ENCODE results near the gene SLK. TPM values are rescaled to one million over a fixed set of nuclear protein-coding genes. Genes with fewer than 3 reads are reported as not detected.

Gene SLK
- total and polyA plus RNA-seq, 2 experiments from 2014 or later: 6.6 to 37.1 TPM

DNA sequence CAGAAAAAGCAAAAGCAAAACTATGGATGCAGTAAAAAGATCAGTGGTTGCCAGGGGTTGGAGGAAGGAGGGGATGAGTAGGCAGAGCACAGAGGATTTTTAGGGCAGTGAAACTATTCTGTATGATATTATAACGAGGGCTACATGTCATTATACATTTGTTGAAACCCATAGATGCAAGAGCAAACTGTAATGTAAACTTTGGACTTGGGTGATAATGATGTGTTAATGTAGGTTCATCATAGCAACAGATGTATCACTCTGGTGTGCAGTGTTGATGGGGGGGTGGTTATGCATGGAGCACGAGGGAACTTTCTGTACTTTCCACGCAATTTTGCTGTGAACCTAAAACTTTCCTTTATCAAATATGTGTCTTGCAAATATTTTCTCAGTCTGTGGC, 23.2 kb downstream of the SLK start:
- peaks cover 18% of the 10 kb centered on the region for H3K4me1 ChIP-seq (ENCODE audit: insufficient read depth)
- no peak for DNase-seq

DNA sequence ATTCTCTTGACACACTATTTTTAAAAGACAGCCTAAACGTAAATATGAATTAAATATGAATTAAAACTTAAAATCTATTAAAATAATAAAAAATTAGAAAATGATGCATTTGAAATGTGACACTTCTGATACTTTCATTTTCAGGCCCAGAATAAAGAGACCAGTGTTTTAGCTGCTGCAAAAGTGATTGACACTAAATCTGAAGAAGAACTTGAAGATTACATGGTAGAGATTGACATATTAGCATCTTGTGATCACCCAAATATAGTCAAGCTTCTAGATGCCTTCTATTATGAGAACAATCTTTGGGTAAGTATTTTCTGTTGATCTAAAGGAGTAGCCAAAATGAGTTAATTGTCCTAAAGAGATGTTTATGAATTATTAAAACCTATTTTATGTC, 23.6 kb downstream of the SLK start:
- no peak for TF ChIP-seq EZH2phosphoT487 (IDR thresholded peaks at IDR 0.05; ENCODE audit: insufficient read depth, low read depth)
- no peak for TF ChIP-seq EZH2 (IDR thresholded peaks at IDR 0.05; ENCODE audit: insufficient read depth, poor library complexity, severe bottlenecking)
- Histone ChIP-seq H3K36me3 (ENCODE audit: low read depth) (peaks cover 16% of the 10 kb centered on the region; the same call in 1 of the 2 replicates), H3K27me3 (replicated peaks; ENCODE audit: insufficient read depth) (no peaks in the 10 kb centered on the region), H3K9me2 (ENCODE audit: insufficient read depth) (no peaks in the 10 kb centered on the region), H3K27ac (no peak overlapping the region), H3K9me3 (ENCODE audit: low read depth) (no peaks in the 10 kb centered on the region), H3K79me2 (ENCODE audit: insufficient read depth) (peaks cover 76% of the 10 kb centered on the region), H3K9ac (no peak overlapping the region), H2AFZ (no peak overlapping the region), H3F3A (ENCODE audit: insufficient read depth) (no peaks in the 10 kb centered on the region), H3K4me2 (ENCODE audit: unreplicated experiment) (no peak overlapping the region), H3K4me3 (no peak overlapping the region), H3K4me1 (ENCODE audit: insufficient read depth) (peaks cover 16% of the 10 kb centered on the region), H4K20me1 (ENCODE audit: insufficient read depth) (no peaks in the 10 kb centered on the region)
- no peak for DNase-seq
- 71 to 82% methylated on average over 1 of the region's 1 CpG for WGBS, 2 experiments (ENCODE audit: low coverage in 1 of 2, low lambda C conversion rate in 2 of 2, missing lambda C conversion rate in 2 of 2)
- in situ Hi-C loops (cut with MboI): no loop called here

More for the DNA sequence above, 23.2 kb downstream of the SLK start:
- no peaks in the 10 kb centered on the region for H3K27me3 ChIP-seq (replicated peaks; ENCODE audit: insufficient read depth)
- no peaks in the 10 kb centered on the region for H3K9me2 ChIP-seq (ENCODE audit: insufficient read depth)
- 97 to 98% methylated on average over 3 of the region's 3 CpGs for WGBS, 2 experiments (ENCODE audit: low coverage in 1 of 2, low lambda C conversion rate in 2 of 2, missing lambda C conversion rate in 2 of 2)
- H3K79me2 ChIP-seq (ENCODE audit: insufficient read depth): peaks cover 79% of the 10 kb centered on the region
- peaks cover 16% of the 10 kb centered on the region; the same call in 1 of the 2 replicates for H3K36me3 ChIP-seq (ENCODE audit: low read depth)
- no peak overlapping the region for H3K9ac ChIP-seq
- no peaks in the 10 kb centered on the region for H3K9me3 ChIP-seq (ENCODE audit: low read depth)
- in situ Hi-C loops (cut with MboI): no loop called here
- H2AFZ ChIP-seq: no peak overlapping the region
- no peak overlapping the region for H3K27ac ChIP-seq
- no peak overlapping the region for H3K4me3 ChIP-seq
- no peaks in the 10 kb centered on the region for H3F3A ChIP-seq (ENCODE audit: insufficient read depth)
- H3K4me2 ChIP-seq (ENCODE audit: unreplicated experiment): no peak overlapping the region
- no peaks in the 10 kb centered on the region for H4K20me1 ChIP-seq (ENCODE audit: insufficient read depth)
- no peak for TF ChIP-seq EZH2 (IDR thresholded peaks at IDR 0.05; ENCODE audit: insufficient read depth, poor library complexity, severe bottlenecking)
- TF ChIP-seq EZH2phosphoT487 (IDR thresholded peaks at IDR 0.05; ENCODE audit: insufficient read depth, low read depth): no peak

DNA sequence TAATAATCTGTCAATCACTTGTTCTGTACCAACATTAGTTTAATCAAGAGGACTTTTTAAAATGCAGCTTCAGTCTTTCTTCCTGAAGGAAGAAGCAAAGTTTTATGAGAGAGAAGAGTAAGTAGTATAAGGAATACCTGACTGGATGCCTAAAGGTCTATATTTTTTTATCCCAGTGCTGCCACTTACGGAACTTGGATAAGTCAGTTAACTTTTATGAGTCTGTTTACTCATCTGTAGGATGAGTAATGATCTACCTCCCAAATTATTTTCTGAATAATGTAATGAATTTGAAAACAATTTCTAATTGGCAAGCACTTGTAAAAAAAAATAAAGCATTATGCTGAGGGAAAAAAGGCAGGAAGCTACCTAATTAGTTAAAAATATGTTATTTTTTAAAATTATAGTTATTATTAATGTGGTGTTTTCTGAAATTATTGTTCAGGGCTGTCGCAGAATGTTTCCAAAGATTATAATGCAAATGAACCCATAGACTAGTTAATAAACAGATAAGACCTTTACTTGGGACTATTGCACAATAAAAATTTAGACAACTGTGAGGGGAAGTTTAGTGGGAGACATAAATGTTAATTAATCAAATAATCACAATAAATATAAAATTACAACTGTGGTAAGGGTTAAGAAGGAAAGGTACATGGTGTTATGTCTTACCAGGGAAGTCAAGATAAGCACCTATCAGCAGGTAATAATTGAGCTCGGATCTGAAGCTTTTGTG, 24.6 kb downstream of the SLK start:
- H3K79me2 ChIP-seq (ENCODE audit: insufficient read depth): peaks cover 75% of the 10 kb centered on the region
- no peaks in the 10 kb centered on the region for H4K20me1 ChIP-seq (ENCODE audit: insufficient read depth)
- no peaks in the 10 kb centered on the region for H3F3A ChIP-seq (ENCODE audit: insufficient read depth)
- H2AFZ ChIP-seq: no peak overlapping the region
- WGBS, 2 experiments (ENCODE audit: low coverage in 1 of 2, low lambda C conversion rate in 2 of 2, missing lambda C conversion rate in 2 of 2): 84 to 90% methylated on average over 3 of the region's 3 CpGs
- H3K4me2 ChIP-seq (ENCODE audit: unreplicated experiment): no peak overlapping the region
- H3K4me1 ChIP-seq (ENCODE audit: insufficient read depth): peaks cover 8% of the 10 kb centered on the region; the same call in 1 of the 2 replicates
- in situ Hi-C loops (cut with MboI): no loop called here
- H3K9ac ChIP-seq: no peak overlapping the region
- no peak for TF ChIP-seq EZH2phosphoT487 (IDR thresholded peaks at IDR 0.05; ENCODE audit: insufficient read depth, low read depth)
- no peak for TF ChIP-seq EZH2 (IDR thresholded peaks at IDR 0.05; ENCODE audit: insufficient read depth, poor library complexity, severe bottlenecking)
- no peak overlapping the region for H3K4me3 ChIP-seq
- H3K9me2 ChIP-seq (ENCODE audit: insufficient read depth): no peaks in the 10 kb centered on the region
- no peaks in the 10 kb centered on the region for H3K27me3 ChIP-seq (replicated peaks; ENCODE audit: insufficient read depth)
- H3K27ac ChIP-seq: no peak overlapping the region
- H3K36me3 ChIP-seq (ENCODE audit: low read depth): peaks cover 16% of the 10 kb centered on the region; the same call in 1 of the 2 replicates
- peak; percentile 40 for DNase-seq
- no peaks in the 10 kb centered on the region for H3K9me3 ChIP-seq (ENCODE audit: low read depth)

DNA sequence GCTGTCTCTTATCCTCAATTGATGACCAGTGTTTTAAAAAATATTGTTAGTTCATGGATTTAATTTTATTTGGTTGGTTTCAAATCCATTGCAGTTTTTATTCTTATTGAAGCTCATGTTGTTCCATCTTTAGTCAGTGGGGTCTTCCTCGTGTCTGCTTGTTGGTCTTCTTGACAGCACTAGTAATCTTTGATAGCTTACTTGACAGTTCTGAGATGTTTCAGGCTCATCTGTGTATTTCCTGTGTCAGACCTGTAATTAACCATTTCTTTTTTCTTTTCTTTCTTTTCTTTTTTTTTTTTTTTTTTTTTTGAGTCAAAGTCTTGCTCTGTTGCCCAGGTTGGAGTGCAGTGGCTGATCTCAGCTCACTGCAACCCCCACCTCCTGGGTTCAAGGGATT, 28.2 kb downstream of the SLK start:
- Histone ChIP-seq H3K27me3 (replicated peaks; ENCODE audit: insufficient read depth) (no peaks in the 10 kb centered on the region), H3K9me3 (ENCODE audit: low read depth) (no peaks in the 10 kb centered on the region), H3F3A (ENCODE audit: insufficient read depth) (no peaks in the 10 kb centered on the region), H3K79me2 (ENCODE audit: insufficient read depth) (peaks cover 68% of the 10 kb centered on the region), H3K4me2 (ENCODE audit: unreplicated experiment) (no peak overlapping the region), H3K27ac (no peak overlapping the region), H3K9me2 (ENCODE audit: insufficient read depth) (no peaks in the 10 kb centered on the region), H4K20me1 (ENCODE audit: insufficient read depth) (no peaks in the 10 kb centered on the region), H3K36me3 (ENCODE audit: low read depth) (peaks cover 41% of the 10 kb centered on the region), H2AFZ (no peak overlapping the region), H3K4me3 (no peak overlapping the region), H3K4me1 (ENCODE audit: insufficient read depth) (peaks cover 8% of the 10 kb centered on the region; the same call in 1 of the 2 replicates), H3K9ac (no peak overlapping the region)
- 61 to 62% methylated on average over 1 of the region's 1 CpG for WGBS, 2 experiments (ENCODE audit: low coverage in 1 of 2, low lambda C conversion rate in 2 of 2, missing lambda C conversion rate in 2 of 2)
- TF ChIP-seq EZH2 (IDR thresholded peaks at IDR 0.05; ENCODE audit: insufficient read depth, poor library complexity, severe bottlenecking) (no peak), EZH2phosphoT487 (IDR thresholded peaks at IDR 0.05; ENCODE audit: insufficient read depth, low read depth) (no peak)
- DNase-seq: no peak
- in situ Hi-C loops (cut with MboI): no loop called here

All from GM23248 (cell line).